PFSK-1 (cell line): ENCODE measurements around the gene CFP.

Experiments used
- FOXP2 ChIP-seq: optimal IDR thresholded peaks from 2 replicates; pipeline ENCODE3; 2011; ENCODE audit warnings: borderline replicate concordance, control low read depth, inconsistent platforms; ENCODE audit not compliant: insufficient read depth; ENCODE audit errors: extremely low read length, extremely low read depth
- POLR2AphosphoS5 ChIP-seq: IDR thresholded peaks from 2 replicates; pipeline ENCODE4 v1.6.1; 2012; ENCODE audit warnings: low read depth, mild to moderate bottlenecking, control low read depth, low read length, moderate library complexity
- SIN3A ChIP-seq: IDR thresholded peaks from 2 replicates; pipeline ENCODE4 v1.6.1; 2012; ENCODE audit warnings: mild to moderate bottlenecking, low read length, moderate library complexity, borderline replicate concordance; ENCODE audit not compliant: insufficient read depth
- TAF1 ChIP-seq: IDR thresholded peaks from 2 replicates; pipeline ENCODE4 v1.6.1; 2012; ENCODE audit warnings: low read length, control low read depth, borderline replicate concordance; ENCODE audit not compliant: insufficient read depth

GRCh38 chrX:47610511-47610910 lies 19.2 kb downstream of the CFP start:
- no peak for TF ChIP-seq TAF1
- TF ChIP-seq POLR2AphosphoS5, result no peak
- TF ChIP-seq SIN3A, result no peak
- TF ChIP-seq FOXP2, result no peak
